GM21526 (cell line): ENCODE data around the gene HOXB9.

Experiments
- ATAC-seq: cut with Tn5 transposase; IDR thresholded peaks from one replicate; pipeline ENCODE4 v1.9.1; 2021; ENCODE audit warnings: moderate library complexity; ENCODE audit not compliant: unreplicated experiment, low FRiP score

The HOXB9 gene

GRCh38 chr17:48600244-48601098 is 25.7 kb downstream of the HOXB9 start:
- no peak for ATAC-seq

GRCh38 chr17:48599354-48599753 is 26.8 kb downstream of the HOXB9 start:
- ATAC-seq, result no peak

- ATAC-seq, result no peak
Observed at GRCh38 chr17:48598736-48599135, 27.4 kb downstream of the HOXB9 start.

GRCh38 chr17:48597778-48598631 is 28.2 kb downstream of the HOXB9 start:
- no peak for ATAC-seq

DNA sequence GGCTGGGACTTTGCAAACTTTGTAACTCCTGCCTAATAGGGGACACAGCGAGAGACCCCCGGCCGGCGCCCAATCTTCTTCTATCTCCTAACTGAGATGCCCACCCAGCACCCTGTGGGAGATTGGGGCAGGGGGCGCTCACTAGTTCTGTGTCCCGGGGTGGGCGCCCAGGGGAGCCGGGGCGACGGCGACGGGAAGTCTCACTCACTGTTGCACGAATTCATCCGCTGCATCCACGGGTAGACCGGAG is 28.7 kb downstream of the HOXB9 start:
- no peak for ATAC-seq

- no peak for ATAC-seq
Observed at GRCh38 chr17:48596735-48597527, 29.2 kb downstream of the HOXB9 start.

DNA sequence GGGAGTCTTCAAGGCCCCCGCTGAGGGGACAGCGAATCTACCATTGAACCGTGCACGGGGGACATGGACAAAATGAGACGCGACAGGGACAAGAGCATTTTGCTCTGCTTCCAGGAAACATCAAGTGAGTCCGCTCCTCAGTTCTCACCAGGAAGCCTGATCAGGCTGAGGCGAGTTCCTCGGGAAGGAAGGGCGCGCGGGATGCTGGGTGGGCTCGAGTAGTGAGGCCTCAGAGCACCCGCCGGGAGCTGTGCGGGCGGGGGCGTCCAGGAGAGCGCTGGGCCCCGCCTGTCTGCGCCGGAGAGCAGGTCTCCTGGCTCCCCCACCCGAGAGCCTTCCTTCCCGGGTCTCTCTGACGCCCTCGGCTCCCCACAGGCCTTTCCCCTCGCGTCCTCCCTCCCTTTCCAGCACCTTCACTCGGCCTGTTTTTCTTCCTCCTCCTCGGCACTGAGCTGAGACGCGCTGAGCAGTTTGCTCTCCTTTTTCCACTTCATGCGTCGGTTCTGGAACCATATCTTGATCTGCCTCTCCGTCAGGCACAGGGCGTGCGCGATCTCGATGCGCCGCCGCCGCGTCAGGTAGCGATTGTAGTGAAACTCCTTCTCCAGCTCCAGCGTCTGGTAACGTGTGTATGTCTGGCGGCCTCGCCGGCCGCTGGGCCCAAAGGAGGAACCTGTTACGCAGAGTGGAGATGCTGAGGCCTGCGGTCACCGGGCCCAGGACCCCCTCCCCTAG is 30.0 kb downstream of the HOXB9 start:
- ATAC-seq, result no peak

GRCh38 chr17:48595278-48595999 is 30.7 kb downstream of the HOXB9 start:
- ATAC-seq, result no peak

- no peak for ATAC-seq
Observed at GRCh38 chr17:48594538-48595277, 31.4 kb downstream of the HOXB9 start.

GRCh38 chr17:48593840-48594537 is 32.2 kb downstream of the HOXB9 start:
- ATAC-seq, result no peak

DNA sequence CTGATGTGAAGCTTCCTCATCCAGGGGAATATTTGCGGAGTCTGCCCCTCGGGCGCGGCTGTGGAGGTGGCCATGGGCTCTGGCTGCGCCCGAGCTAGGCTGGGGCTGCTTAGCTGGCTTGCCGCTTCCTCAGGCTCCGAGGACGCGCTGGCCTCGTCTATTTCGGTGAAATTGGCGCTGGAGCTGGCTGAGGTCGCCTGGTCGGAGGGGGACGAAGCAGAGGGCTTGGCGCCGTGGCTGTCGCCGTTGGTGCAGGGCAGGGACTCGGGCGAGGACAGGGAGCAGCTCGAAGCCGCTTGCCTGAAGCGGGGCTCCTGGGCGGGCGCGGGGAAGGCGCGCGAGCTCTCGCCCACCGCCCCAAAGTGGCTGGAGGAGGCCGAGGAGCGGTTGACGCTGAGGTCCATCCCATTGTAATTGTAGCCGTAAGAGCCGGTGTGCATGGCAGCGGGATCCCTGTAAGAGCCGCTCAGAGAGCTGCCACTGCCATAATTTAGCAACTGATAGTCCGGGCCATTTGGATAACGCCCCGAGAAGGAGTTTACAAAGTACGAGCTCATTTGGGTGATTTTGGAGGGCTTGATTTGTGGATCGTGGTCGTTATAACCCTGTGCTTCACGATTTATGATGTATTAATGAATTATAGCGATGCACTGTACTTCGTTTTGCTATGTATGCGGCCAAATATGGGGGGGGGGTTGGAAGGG is 32.9 kb downstream of the HOXB9 start, which contains the start of gene HOXB5:
Gene HOXB5 (minus strand): TSS at position 654 of the 704 bp plus-strand sequence. CDS start 97 bp downstream, at position 557.
- no peak for ATAC-seq

- no peak for ATAC-seq
Observed at GRCh38 chr17:48592577-48592976, 33.6 kb downstream of the HOXB9 start.

- no peak for ATAC-seq
Observed at GRCh38 chr17:48592057-48592514, 34.1 kb downstream of the HOXB9 start.

DNA sequence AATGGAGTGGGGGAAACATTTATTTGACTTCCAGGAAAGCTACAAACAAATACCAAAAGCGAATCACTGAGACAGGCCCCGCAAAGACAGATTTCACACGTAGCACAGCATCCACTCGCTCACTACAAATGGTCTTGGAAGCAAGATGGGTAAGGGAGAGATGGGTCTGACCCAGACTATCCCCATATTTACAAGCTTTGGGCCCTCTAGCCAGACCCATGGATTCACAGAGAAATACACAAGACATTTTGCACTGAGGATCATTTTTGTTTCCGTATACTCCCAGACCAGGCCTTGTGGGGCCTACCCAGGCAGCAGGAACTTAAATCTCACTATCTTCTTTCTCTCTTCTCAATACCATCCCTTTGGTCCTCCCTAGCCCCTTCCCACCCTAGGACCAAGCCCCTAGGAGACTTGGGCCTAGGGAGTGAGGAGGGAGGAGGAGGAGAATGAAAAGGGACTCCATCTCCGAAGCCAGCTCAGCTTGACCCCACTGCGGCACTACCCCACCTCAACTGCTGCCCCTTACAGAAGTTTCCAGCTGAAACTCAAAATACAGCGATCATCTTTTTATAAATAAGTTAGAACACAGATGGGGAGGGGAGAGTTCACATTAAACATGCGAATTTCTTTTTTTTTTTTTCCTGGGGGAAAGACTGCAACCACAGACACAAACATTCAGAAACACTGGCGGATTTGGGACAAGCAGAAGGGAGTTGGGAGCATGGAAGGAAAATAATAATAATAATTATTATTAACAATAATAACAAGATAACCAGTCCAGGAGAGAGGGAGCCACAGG is 34.7 kb downstream of the HOXB9 start:
- no peak for ATAC-seq

GRCh38 chr17:48590607-48591161 is 35.5 kb downstream of the HOXB9 start:
- ATAC-seq, result no peak

DNA sequence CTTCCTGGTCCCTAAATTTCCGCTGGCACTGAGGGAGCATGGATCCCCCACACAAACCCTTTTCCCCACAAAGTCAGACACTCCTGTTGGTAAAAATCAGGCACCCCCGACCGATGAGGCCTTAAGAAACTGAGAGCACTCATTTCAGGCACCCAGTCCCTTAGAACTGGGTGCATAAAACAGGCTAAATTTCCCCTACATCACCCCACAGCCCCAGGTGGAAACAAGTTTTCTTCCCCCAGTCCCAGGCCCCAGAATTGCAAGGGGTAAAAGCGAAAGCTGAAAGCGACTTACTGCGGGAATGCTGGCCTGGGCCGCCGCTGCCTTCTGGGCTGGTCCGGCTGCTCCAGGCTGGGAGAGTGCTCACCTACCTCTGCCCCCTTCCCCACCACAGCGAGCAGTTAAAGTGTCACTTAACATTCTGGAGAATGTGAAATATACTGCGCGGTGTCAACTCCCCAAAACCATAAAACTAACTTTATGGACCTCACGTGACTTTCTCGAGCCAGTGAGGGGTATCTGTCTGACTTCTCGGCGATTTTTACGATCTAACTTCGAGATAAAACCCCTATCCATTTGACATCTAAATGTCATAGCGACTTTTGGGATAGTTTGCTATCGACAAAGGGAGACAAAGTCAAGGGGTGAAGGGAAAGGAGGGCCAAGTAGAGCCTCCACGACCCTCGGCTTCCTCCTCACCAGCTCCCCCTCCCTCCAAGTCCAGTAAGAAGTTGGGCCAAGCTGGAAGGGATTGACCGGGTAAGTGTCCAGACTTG is 36.1 kb downstream of the HOXB9 start, which contains the start of gene HOXB3:
Gene HOXB3 (minus strand): TSS at position 411 of the 776 bp plus-strand sequence. CDS start 37,767 bp downstream, outside the sequence.
- no peak for ATAC-seq
